HAP-1 (cell line): ENCODE results near the gene KCNG1.
"Not testable (repeated sequence)": the region's sequence is repeated elsewhere in the genome, so short reads cannot be mapped to it uniquely, and the experiment has no call there.

Experiments
- DNase-seq, 2 experiments: peaks; one replicate each; pipeline ENCODE4 v3.0.0-alpha.2; 2016 to 2020; ENCODE audit warnings: low spot score in 2 of 2
- H3K27me3 ChIP-seq: fragments of 250-450 bp; sonication (Bioruptor Pico); 2 replicates; pipeline ENCODE4 v1.5.1; 2020; ENCODE audit warnings: low read depth, mild to moderate bottlenecking, moderate library complexity
- H3K36me3 ChIP-seq: fragments of 250-450 bp; sonication (Bioruptor Pico); replicated peaks from 2 replicates; pipeline ENCODE4 v1.5.1; 2020; ENCODE audit warnings: mild to moderate bottlenecking
- H3K4me1 ChIP-seq: fragments of 250-450 bp; sonication (Bioruptor Pico); 2 replicates; pipeline ENCODE4 v1.5.1; 2020; ENCODE audit warnings: mild to moderate bottlenecking
- H3K4me3 ChIP-seq: fragments of 250-450 bp; sonication (Bioruptor Pico); 2 replicates; pipeline ENCODE4 v1.5.1; 2020; ENCODE audit warnings: mild to moderate bottlenecking, moderate library complexity
- H3K9me3 ChIP-seq: fragments of 250-450 bp; sonication (Bioruptor Pico); 2 replicates; pipeline ENCODE4 v1.5.1; 2020; ENCODE audit warnings: mild to moderate bottlenecking, moderate library complexity
- in situ Hi-C: fragments of 300-500 bp; cut with MboI; formaldehyde crosslinking; loops from 3 replicates; pipeline ENCODE4 v1.14.3; 2020; ENCODE audit warnings: low sequenced_read_pairs, inconsistent platforms, mixed read lengths

Gene KCNG1

DNA sequence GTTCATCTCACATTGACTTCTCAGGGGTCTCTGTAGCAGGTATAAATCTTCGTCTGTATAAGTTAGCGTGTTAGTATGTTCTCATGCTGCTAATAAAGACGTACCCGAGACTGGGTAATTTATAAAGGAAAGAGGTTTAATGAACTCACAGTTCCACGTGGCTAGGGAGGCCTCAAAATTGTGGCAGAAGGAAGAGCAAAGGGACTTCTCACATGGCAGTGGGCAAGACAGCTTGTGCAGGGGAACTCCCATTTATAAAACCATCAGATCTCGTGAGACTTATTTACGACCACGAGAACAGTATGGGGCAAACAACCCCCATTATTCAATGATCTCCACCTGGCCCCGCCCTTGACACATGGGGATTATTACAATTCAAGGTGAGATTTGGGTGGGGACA is 22.6 kb upstream of the KCNG1 start:
- H3K4me1 ChIP-seq, DNase-seq, H3K36me3 ChIP-seq, in situ Hi-C loops, H3K4me3 ChIP-seq, H3K9me3 ChIP-seq: not testable (repeated sequence)
- H3K27me3 ChIP-seq = peaks cover 11% of the 10 kb centered on the region; the same call in 1 of the 2 replicates

DNA sequence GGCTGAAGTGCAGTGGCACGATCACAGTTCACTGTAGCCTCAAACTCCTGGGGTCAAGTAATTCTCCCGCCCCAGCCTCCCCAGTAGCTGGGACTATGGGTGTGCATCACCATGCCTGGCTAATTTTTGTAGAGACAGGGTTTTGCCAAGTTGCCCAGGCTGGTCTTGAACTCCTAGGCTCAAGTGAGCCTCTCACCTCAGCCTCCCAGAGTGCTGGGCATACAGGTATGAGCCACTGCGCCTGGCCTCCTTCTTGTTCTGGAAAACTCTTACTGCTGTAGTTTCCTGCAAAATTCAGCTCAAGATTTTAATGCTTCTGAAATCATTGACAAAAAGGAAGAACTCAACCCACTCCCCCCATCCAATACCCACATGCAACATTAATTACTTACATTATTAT is 21.9 kb upstream of the KCNG1 start:
- no peaks in the 10 kb centered on the region for H3K4me1 ChIP-seq
- in situ Hi-C loops = no loop called here
- H3K27me3 ChIP-seq = peaks cover 11% of the 10 kb centered on the region; the same call in 1 of the 2 replicates
- H3K9me3 ChIP-seq = no peaks in the 10 kb centered on the region
- DNase-seq = no peak
- H3K4me3 ChIP-seq = no peak overlapping the region
- no peaks in the 10 kb centered on the region for H3K36me3 ChIP-seq

DNA sequence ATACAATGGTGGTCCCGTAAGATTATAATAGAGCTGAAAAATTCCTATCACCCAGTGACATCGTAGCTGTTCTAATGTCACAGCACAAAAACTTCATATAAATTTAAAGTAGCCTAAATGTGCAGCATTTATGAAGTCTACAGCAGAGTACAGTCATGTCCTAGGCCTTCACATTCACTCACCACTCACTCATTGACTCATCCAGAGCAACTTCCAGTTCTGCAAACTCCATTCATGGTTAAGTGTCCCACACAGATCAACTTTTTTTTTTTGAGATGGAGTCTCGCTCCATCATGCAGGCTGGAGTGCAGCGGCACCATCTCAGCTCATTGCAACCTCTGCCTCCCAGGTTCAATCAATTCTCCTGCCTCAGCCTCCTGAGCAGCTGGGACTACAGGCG is 20.9 kb upstream of the KCNG1 start:
- in situ Hi-C loops = no loop called here
- Histone ChIP-seq H3K36me3 (no peaks in the 10 kb centered on the region), H3K9me3 (no peaks in the 10 kb centered on the region), H3K4me3 (no peak overlapping the region), H3K27me3 (peaks cover 6% of the 10 kb centered on the region; the same call in 1 of the 2 replicates), H3K4me1 (no peaks in the 10 kb centered on the region)
- no peak for DNase-seq

DNA sequence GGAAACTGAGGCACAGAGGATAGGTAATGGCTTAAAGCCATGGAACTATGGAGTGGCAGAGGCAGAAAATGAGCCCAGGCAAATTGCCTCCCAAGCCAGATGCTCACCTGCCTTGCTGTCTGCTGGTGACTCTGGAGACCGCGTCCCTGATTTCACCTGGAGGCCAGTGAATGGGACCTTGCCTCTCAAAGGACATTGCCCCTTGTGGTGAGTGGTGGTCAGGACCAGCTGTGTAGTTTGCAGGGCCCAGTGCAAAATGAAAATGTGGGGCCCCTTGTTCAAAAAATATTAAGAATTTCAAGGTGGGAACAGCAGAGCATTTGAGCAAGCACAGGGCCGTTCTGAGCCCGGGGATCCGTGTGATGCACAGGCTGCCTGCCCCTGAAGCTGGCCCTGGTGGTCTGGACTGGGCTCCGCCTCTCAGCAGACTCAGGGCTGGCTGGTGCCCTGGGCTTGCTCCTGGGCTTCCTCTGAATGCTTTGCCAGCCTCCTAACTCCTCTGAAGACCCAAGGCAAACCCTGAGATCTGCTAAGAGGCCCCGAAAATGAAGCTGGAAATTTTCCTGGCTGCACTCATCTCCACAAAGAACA is 19.8 kb upstream of the KCNG1 start:
- no peaks in the 10 kb centered on the region for H3K9me3 ChIP-seq
- H3K4me1 ChIP-seq = no peaks in the 10 kb centered on the region
- H3K27me3 ChIP-seq = peaks cover 4% of the 10 kb centered on the region; the same call in 1 of the 2 replicates
- H3K36me3 ChIP-seq = no peaks in the 10 kb centered on the region
- no peak for DNase-seq
- in situ Hi-C loops = no loop called here
- H3K4me3 ChIP-seq = no peak overlapping the region

DNA sequence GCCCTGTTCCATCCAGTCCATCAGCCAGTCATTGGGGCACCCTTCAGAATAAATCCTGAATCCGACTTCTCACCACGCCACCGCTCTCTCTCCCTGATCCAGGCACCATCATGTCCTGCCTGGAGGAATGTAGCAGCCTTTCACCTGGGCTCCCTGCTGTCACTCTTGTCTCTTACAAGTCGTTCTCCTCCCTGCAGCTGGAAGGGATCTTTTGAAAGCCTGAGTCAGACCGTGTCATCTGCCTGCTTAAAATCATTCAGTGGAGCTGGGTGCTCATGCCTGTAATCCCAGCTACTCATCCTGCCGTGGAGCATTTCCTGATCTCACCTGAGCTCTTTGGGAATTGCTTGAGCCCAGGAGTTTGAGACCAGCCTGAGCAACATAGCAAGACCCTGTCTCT is 19.2 kb upstream of the KCNG1 start:
- H3K27me3 ChIP-seq = peaks cover 4% of the 10 kb centered on the region; the same call in 1 of the 2 replicates
- H3K4me3 ChIP-seq = no peak overlapping the region
- H3K9me3 ChIP-seq = no peaks in the 10 kb centered on the region
- H3K4me1 ChIP-seq = no peaks in the 10 kb centered on the region
- in situ Hi-C loops = no loop called here
- DNase-seq = no peak
- H3K36me3 ChIP-seq = no peaks in the 10 kb centered on the region

DNA sequence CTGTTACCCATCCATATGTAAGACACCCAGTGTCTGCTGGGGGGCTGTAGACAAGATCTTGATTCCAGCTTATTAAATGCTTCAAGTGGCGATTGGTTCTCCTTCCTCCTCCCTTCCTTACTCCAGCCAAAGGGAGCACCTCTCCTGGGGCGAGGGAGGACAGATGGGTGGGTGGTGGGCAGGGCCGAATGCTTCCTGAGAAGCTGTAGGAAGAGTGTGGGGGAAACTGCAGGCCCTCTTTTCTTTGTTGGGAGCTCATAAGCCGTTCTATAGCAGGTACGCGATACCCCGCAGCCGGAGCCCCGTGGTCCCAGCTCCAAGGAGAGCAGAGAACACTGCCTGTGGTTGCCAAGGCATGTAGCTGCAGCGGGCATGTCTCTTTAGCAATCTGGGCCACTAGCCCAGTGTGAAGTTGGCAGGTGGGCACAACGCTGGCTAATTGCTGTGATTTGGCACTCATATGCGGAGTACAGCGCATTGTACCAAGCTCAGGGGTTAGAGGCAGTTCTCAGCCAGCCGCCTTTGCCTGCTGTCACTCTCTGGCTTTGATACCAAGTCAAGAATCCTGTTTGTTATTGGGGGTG is 14.7 kb upstream of the KCNG1 start:
- in situ Hi-C loops = no loop called here
- Histone ChIP-seq H3K27me3 (peaks cover 7% of the 10 kb centered on the region; the same call in 1 of the 2 replicates), H3K36me3 (no peaks in the 10 kb centered on the region), H3K9me3 (no peaks in the 10 kb centered on the region), H3K4me3 (no peak overlapping the region), H3K4me1 (no peaks in the 10 kb centered on the region)
- no peak for DNase-seq

DNA sequence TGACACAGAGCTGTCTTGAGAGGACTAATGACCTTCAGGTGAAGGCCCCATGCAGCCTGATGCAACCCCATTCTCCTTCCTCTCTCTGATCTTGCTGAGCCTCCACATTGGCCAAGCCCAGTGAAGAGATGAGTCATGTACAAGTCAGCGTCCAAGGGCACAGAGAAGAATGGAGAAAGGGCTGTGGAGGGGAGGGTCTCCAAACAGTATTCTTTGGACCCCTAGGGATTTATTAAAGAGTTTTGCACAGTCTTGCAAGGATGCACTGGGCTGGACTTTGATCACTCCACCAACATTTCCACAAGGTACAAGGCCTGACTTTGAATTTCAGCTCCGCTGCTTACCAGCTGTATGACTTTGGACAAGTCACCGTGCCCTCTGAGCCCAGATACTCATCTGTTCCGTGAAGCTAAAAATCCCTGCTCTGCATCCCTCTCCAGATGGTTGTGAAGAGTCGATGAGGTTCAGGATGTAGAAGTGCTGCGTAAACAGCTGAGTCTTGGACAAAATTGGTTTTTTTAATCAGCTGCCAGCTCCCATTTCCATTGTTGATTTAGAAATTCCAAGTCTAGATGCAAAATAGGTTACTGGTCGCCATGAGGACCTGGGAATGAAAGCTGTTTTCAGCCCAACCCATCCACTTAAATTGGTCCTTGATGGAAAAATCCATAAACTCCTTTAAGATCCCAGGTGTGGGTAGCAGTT is 14.1 kb upstream of the KCNG1 start:
- Histone ChIP-seq H3K4me1 (no peaks in the 10 kb centered on the region), H3K9me3 (no peaks in the 10 kb centered on the region), H3K27me3 (peaks cover 7% of the 10 kb centered on the region; the same call in 1 of the 2 replicates), H3K4me3 (no peak overlapping the region), H3K36me3 (no peaks in the 10 kb centered on the region)
- no peak for DNase-seq
- in situ Hi-C loops = no loop called here

DNA sequence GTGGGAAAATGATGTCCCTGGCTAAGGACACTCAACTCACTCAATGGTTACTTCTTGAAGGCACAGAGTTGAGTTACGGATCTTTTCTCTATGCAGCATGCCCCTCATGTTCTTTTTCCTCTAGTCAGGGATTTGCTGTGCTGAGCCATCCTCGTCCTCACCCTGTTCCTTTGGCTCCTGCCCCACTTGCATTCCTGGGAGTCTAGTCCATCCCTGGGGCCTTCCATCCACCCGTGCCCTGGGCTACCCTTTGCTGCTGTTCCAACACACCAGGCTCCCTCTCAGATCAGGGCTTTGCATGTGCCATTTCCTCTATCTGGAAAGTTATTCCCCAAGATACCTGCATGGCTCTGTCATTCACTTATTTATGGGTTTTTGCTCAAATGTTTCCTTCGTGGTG is 13.3 kb upstream of the KCNG1 start:
- in situ Hi-C loops = no loop called here
- Histone ChIP-seq H3K27me3 (peaks cover 4% of the 10 kb centered on the region; the same call in 1 of the 2 replicates), H3K36me3 (no peaks in the 10 kb centered on the region), H3K4me3 (no peak overlapping the region), H3K9me3 (no peaks in the 10 kb centered on the region), H3K4me1 (no peaks in the 10 kb centered on the region)
- no peak for DNase-seq

DNA sequence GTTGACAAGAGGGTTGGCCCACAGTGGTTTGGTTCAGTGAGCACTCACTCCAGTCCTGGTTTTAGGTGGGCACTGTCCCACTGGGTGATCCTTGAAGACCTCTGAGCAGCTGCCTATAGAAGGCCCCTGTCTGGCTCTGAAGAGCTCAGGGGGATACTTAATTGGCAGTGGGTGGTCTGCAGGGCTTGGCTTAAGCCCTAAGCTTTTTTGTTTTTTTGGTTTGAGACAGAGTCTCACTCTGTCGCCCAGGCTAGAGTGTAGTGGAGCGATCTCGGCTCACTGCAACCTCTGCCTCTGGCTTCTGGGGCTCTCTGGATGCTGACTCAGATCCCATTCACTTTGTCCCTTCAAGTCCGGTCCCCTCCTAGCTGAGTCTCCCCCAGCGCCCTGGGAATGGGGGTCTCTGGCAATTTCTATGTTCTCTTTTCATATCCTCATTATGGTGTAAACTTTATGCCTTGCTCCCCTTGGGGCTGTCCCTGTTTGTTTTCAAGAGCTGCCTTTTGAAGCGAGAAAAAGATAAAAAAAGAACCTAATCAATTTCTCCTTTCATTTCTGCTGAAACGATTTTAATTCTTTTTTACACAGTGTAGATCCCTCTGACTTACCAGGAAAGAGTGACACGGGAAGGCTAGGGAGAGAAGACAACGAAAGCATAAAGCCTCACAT is 12.2 kb upstream of the KCNG1 start:
- Histone ChIP-seq H3K27me3 (peaks cover 14% of the 10 kb centered on the region), H3K9me3 (no peaks in the 10 kb centered on the region), H3K36me3 (no peaks in the 10 kb centered on the region), H3K4me1 (no peaks in the 10 kb centered on the region), H3K4me3 (no peak overlapping the region)
- in situ Hi-C loops = no loop called here
- no peak for DNase-seq

DNA sequence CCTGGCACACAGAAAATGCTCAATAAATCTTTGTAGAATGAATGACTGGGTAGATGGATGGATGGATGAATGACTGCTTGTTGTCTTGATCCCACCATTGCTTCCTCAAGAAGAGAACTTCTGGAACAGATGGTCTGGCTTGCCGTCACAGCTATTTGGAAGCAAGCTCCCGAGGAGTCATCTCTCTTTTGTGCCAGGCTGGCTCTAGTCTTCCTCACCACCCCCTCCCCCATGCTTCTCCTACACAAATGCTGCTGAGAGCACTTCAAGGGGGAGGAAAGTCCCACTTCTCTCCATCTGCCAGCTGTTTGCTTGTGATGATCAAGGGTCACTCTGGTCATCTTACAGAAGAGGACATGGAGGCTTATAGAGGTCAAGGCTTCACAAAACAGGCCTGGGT is 11.6 kb upstream of the KCNG1 start:
- H3K36me3 ChIP-seq = no peaks in the 10 kb centered on the region
- no peaks in the 10 kb centered on the region for H3K9me3 ChIP-seq
- in situ Hi-C loops = no loop called here
- no peak for DNase-seq
- H3K27me3 ChIP-seq = peaks cover 20% of the 10 kb centered on the region
- H3K4me1 ChIP-seq = no peaks in the 10 kb centered on the region
- H3K4me3 ChIP-seq = no peak overlapping the region

DNA sequence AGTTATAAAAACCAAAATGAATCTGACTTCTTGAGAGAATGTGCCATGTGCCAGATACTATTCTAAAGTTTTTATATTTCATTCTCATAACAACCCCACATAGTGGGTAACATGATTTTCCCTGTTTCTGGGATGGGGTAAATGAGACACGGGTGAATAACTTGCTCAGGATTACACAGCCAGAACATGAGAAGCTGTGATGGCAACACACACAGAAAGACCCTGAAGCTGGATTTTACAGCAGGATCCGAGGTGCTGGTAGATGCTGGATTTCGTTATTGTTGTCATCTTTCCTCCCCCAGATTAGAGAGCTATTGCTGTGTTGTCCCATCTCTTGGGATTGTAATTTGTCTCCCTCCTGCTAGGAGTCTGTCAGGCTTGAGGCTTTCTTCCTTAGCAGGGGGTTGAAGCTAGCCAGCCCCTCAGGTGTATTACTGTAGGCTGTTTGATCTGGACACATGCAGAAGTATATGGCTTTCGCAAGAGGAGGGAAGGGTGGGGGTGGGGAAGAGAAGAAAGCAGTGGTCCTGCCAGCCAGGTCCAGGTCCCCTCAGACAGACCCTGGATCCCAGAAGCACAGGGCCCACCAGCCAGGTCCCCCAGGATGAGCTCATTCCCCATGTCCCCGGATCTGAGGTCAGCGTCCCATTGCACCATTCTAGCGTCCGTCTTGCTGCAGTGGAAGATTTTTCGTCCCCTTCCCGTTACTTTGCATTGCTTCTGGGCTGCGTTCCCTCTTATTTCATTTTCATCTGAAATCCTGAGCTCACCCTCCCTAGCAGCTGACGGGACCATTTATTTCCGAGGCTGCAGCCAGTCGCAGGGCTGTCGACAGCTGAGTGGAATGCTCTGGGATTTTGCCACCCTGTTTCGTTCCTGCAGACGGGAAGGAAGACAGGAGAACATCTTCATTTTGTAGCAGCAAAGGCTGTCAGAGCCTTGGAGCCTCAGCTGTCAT is 7.3 kb upstream of the KCNG1 start:
- Histone ChIP-seq H3K36me3 (no peaks in the 10 kb centered on the region), H3K4me1 (no peaks in the 10 kb centered on the region), H3K9me3 (no peaks in the 10 kb centered on the region), H3K27me3 (peaks cover 50% of the 10 kb centered on the region), H3K4me3 (no peak overlapping the region)
- in situ Hi-C loops = no loop called here
- no peak for DNase-seq

DNA sequence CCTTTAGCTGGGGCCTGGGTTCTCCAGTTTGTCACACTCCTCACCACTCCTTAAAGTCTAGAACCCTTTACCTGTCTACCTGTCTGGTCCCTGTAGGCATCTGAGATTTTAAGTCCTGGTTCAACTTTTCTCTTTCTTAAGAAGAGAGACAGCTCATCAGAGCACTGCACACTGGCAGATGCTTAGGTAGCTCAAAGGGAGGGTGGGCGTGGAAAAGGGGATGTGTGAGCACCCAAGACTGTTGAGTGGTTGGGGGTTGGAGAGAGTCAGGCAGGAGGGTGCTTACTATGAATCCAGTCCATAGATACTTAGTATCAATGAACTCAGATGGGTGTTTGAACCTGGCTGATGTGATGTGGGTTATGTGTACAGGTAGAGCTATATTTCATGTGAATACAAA is 6.6 kb upstream of the KCNG1 start:
- Histone ChIP-seq H3K9me3 (no peaks in the 10 kb centered on the region), H3K4me3 (no peak overlapping the region), H3K4me1 (no peaks in the 10 kb centered on the region), H3K27me3 (peaks cover 50% of the 10 kb centered on the region), H3K36me3 (no peaks in the 10 kb centered on the region)
- in situ Hi-C loops = no loop called here
- DNase-seq = no peak

DNA sequence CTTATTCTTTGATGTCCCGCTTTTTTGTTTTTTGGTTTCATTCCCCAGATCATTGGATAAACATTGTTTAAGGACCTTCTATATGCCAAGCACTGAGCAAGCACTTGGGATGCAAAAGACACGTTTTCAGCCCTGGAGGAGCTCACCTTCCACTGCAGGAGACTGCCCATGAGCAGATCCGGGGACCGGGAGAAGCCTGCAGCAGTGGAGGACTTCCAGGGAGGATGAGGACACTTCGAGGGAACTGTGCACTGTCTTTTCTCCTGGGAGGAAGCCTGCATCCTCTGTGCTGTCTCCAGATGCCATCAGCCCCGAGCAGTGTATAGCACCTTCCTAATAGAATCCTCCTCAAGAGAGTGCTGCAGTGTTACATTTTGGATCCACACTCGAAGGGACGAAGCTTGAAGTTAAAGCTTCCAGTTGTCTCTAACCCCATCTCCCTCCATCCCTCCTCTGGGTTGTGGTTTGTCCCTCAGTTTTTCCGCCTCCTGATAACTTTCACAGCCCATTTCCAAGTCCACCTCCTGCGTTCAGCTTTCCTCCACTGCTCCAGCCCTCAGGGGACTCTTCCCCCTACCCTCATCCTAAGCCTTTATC is 5.8 kb upstream of the KCNG1 start:
- Histone ChIP-seq H3K4me1 (no peaks in the 10 kb centered on the region), H3K9me3 (no peaks in the 10 kb centered on the region), H3K27me3 (peaks cover 50% of the 10 kb centered on the region), H3K4me3 (no peak overlapping the region), H3K36me3 (no peaks in the 10 kb centered on the region)
- no peak for DNase-seq
- in situ Hi-C loops = no loop called here
